Upper lobe of left lung (tissue), 6 donors: ENCODE results near the gene RPS10. TPM values are rescaled to one million over a fixed set of nuclear protein-coding genes. Genes with fewer than 3 reads are reported as not detected.
"Not testable (repeated sequence)": the region's sequence is repeated elsewhere in the genome, so short reads cannot be mapped to it uniquely, and the experiment has no call there.

Experiments used
- ATAC-seq, 2 donors: fragments of 200-7000 bp; cut with Tn5 transposase; one replicate each; pipeline ENCODE4 v1.9.1; 2022; ENCODE audit warnings: mild to moderate bottlenecking in 2 of 2, moderate library complexity in 2 of 2; ENCODE audit not compliant: low FRiP score in 2 of 2
- DNase-seq, 2 donors: peaks; one replicate each; pipeline ENCODE4 v3.0.0-alpha.2; 2019 to 2020
- H3K27ac ChIP-seq, 4 donors: fragments of 200-600 bp; sonication (generic); one replicate each; pipeline ENCODE4 v1.5.1; 2016 to 2019
- H3K27me3 ChIP-seq, 4 donors: fragments of 200-600 bp; sonication (generic); one replicate each; pipeline ENCODE4 v1.5.1; 2017 to 2019
- H3K36me3 ChIP-seq, 4 donors: fragments of 200-600 bp; sonication (generic); one replicate each; pipeline ENCODE4 v1.5.1; 2016 to 2019
- H3K4me1 ChIP-seq, 4 donors: fragments of 200-600 bp; sonication (generic); one replicate each; pipeline ENCODE4 v1.5.1; 2018 to 2019
- H3K4me3 ChIP-seq, 4 donors: fragments of 200-600 bp; sonication (generic); one replicate each; pipeline ENCODE4 v1.5.1; 2017 to 2019; ENCODE audit warnings: mild to moderate bottlenecking in 2 of 4, moderate library complexity in 1 of 4
- H3K9me3 ChIP-seq, 4 donors: fragments of 200-600 bp; sonication (generic); one replicate each; pipeline ENCODE4 v1.5.1; 2018 to 2019
- CTCF ChIP-seq, 6 experiments: fragments of 450-650 bp in 4 of 6; fragments of 200-600 bp in 2 of 6; sonication (generic) in 2 of 6; IDR thresholded peaks; one replicate each; pipeline ENCODE4 v1.5.1; 2016 to 2019; ENCODE audit warnings: antibody characterized with exemption in 6 of 6
- EP300 ChIP-seq, 4 donors: sonication (generic); formaldehyde crosslinking; IDR thresholded peaks; one replicate each; pipeline ENCODE4 v1.5.1; 2017; ENCODE audit warnings: antibody characterized with exemption in 4 of 4, control low read depth in 2 of 4
- POLR2A ChIP-seq, 4 donors: fragments of 450-650 bp; IDR thresholded peaks; one replicate each; pipeline ENCODE4 v1.5.1; 2016 to 2017; ENCODE audit warnings: antibody characterized with exemption in 4 of 4, mild to moderate bottlenecking in 2 of 4
- POLR2AphosphoS5 ChIP-seq, 2 donors: sonication (generic); formaldehyde crosslinking; IDR thresholded peaks; one replicate each; pipeline ENCODE4 v1.5.1; 2017; ENCODE audit warnings: antibody characterized with exemption in 2 of 2
- WGBS, 2 donors: methylation state at CpG; one replicate each; pipeline ENCODE4 v1.1.5; 2017 to 2018; 5-methylcytosine and 5-hydroxymethylcytosine counted together
- total RNA-seq, 6 donors: library from RNA; depleted of rRNA in 4 of 6; stranded (reverse); fragments of >200 nt in 4 of 6; gene quantifications; one replicate each; pipeline versions ENCODE4 v1.1.0 to v1.2.1, GENCODE V29; 2016 to 2021
- donor health status: DM: no; HTN: no; CAD: no; lungs with moderate emphysema.
- donor health status: DM: no; HTN: yes; CAD: no; lungs with severe emphysema.

Gene RPS10
- total RNA-seq, 6 donors from 2014 or later, result 383 to 1,975 (median 1,074) TPM

GRCh38 chr6:34383161-34383631 is 42.7 kb downstream of the RPS10 start:
- ATAC-seq (peak in 1 of 2 donors; percentile 79), DNase-seq (no peak)
- H3K27me3 ChIP-seq, result no peaks in the 10 kb centered on the region
- TF ChIP-seq CTCF (IDR thresholded peaks at IDR 0.05) (no peak), POLR2A (IDR thresholded peaks at IDR 0.05) (no peak), POLR2AphosphoS5 (IDR thresholded peaks at IDR 0.05) (no peak), EP300 (IDR thresholded peaks at IDR 0.05) (no peak)
- no peaks in the 10 kb centered on the region for H3K36me3 ChIP-seq
- H3K9me3 ChIP-seq, result no peaks in the 10 kb centered on the region
- H3K4me3 ChIP-seq, result no peak overlapping the region
- WGBS, 2 donors, result 50 to 58% methylated on average over 3 of the region's 3 CpGs
- peak overlapping the region in 1 of 4 donors; percentile 52 for H3K27ac ChIP-seq
- peaks cover 19 to 35% (median 20%) of the 10 kb centered on the region in 4 donors for H3K4me1 ChIP-seq

GRCh38 chr6:34381081-34381480 is 44.8 kb downstream of the RPS10 start:
- DNase-seq (no peak), ATAC-seq (no peak)
- Histone ChIP-seq H3K36me3 (no peaks in the 10 kb centered on the region), H3K4me3 (no peak overlapping the region), H3K27ac (no peak overlapping the region), H3K9me3 (no peaks in the 10 kb centered on the region), H3K27me3 (no peaks in the 10 kb centered on the region), H3K4me1 (peaks cover 13 to 32% (median 20%) of the 10 kb centered on the region in 4 donors)
- no peak for TF ChIP-seq POLR2A (IDR thresholded peaks at IDR 0.05)
- TF ChIP-seq POLR2AphosphoS5 (IDR thresholded peaks at IDR 0.05), result no peak
- TF ChIP-seq CTCF (IDR thresholded peaks at IDR 0.05), result no peak
- no peak for TF ChIP-seq EP300 (IDR thresholded peaks at IDR 0.05)
- 93 to 96% methylated on average over 5 of the region's 5 CpGs for WGBS, 2 donors

- H3K27ac ChIP-seq, result no peak overlapping the region
- H3K36me3 ChIP-seq, result no peaks in the 10 kb centered on the region
- H3K4me1 ChIP-seq, result peaks cover 5 to 20% (median 15%) of the 10 kb centered on the region in 4 donors
- 100% methylated on average over 2 of the region's 2 CpGs for WGBS, 2 donors
- no peaks in the 10 kb centered on the region for H3K9me3 ChIP-seq
- no peak overlapping the region for H3K4me3 ChIP-seq
- DNase-seq, result no peak
- TF ChIP-seq POLR2A (IDR thresholded peaks at IDR 0.05) (no peak), EP300 (IDR thresholded peaks at IDR 0.05) (no peak), CTCF (IDR thresholded peaks at IDR 0.05) (no peak), POLR2AphosphoS5 (IDR thresholded peaks at IDR 0.05) (no peak)
- H3K27me3 ChIP-seq, result no peaks in the 10 kb centered on the region
- peak in 1 of 2 donors; percentile 30 for ATAC-seq
Measured at GRCh38 chr6:34378470-34378869, 47.4 kb downstream of the RPS10 start.

- WGBS, 2 donors, result 96 to 97% methylated on average over 5 of the region's 5 CpGs
- no peak overlapping the region for H3K4me3 ChIP-seq
- H3K36me3 ChIP-seq, result no peaks in the 10 kb centered on the region
- DNase-seq, result no peak
- no peak overlapping the region for H3K27ac ChIP-seq
- no peak for TF ChIP-seq POLR2AphosphoS5 (IDR thresholded peaks at IDR 0.05)
- no peak for TF ChIP-seq POLR2A (IDR thresholded peaks at IDR 0.05)
- no peak for TF ChIP-seq EP300 (IDR thresholded peaks at IDR 0.05)
- TF ChIP-seq CTCF (IDR thresholded peaks at IDR 0.05), result no peak
- ATAC-seq, result no peak
- H3K27me3 ChIP-seq, result no peaks in the 10 kb centered on the region
- H3K4me1 ChIP-seq, result peaks cover 3 to 18% (median 12%) of the 10 kb centered on the region in 4 donors
- H3K9me3 ChIP-seq, result no peaks in the 10 kb centered on the region
Measured at GRCh38 chr6:34377984-34378383, 47.9 kb downstream of the RPS10 start.

- not testable (repeated sequence) for ATAC-seq, H3K4me3 ChIP-seq, H3K27me3 ChIP-seq, H3K27ac ChIP-seq, DNase-seq, H3K36me3 ChIP-seq, H3K9me3 ChIP-seq
- H3K4me1 ChIP-seq, result peaks cover 3 to 16% (median 10%) of the 10 kb centered on the region in 4 donors
- WGBS, 2 donors, result 88 to 92% methylated on average over 5 of the region's 5 CpGs
Measured at GRCh38 chr6:34377571-34377970, 48.3 kb downstream of the RPS10 start.
